H9 (cell line): ENCODE data around the gene ZNF385D. TPM values are rescaled to one million over a fixed set of nuclear protein-coding genes. Genes with fewer than 3 reads are reported as not detected.

Experiments
- DNase-seq: peaks from one replicate; pipeline ENCODE4 v3.0.0-alpha.2; 2017
- H2AFZ ChIP-seq: one replicate; pipeline ENCODE4 v1.6.1; 2013; ENCODE audit warnings: mild to moderate bottlenecking, low read length, control low read depth, moderate library complexity
- H2AK5ac ChIP-seq: 2 replicates; pipeline ENCODE4 v1.6.1; 2013; ENCODE audit warnings: low read length, control low read depth, mixed read lengths; ENCODE audit not compliant: insufficient read length
- H2BK120ac ChIP-seq: one replicate; pipeline ENCODE4 v1.6.1; 2013; ENCODE audit warnings: low read depth, mild to moderate bottlenecking, low read length, control low read depth, inconsistent platforms; ENCODE audit not compliant: poor library complexity, severe bottlenecking
- H2BK12ac ChIP-seq: 2 replicates; pipeline ENCODE4 v1.6.1; 2013; ENCODE audit warnings: low read length, control low read depth, mixed read lengths, low read depth; ENCODE audit not compliant: insufficient read length
- H2BK15ac ChIP-seq: 2 replicates; pipeline ENCODE4 v1.6.1; 2013; ENCODE audit warnings: low read depth, low read length, control low read depth
- H2BK20ac ChIP-seq: one replicate; pipeline ENCODE4 v1.6.1; 2013; ENCODE audit warnings: low read depth, mild to moderate bottlenecking, low read length, control low read depth, inconsistent platforms; ENCODE audit not compliant: poor library complexity, severe bottlenecking
- H2BK5ac ChIP-seq: 2 replicates; pipeline ENCODE4 v1.6.1; 2013; ENCODE audit warnings: low read length, control low read depth, mixed read lengths; ENCODE audit not compliant: insufficient read length
- H3K14ac ChIP-seq: 2 replicates; pipeline ENCODE4 v1.6.1; 2013; ENCODE audit warnings: low read length, control low read depth; ENCODE audit not compliant: insufficient read depth
- H3K18ac ChIP-seq: 2 replicates; pipeline ENCODE4 v1.6.1; 2013; ENCODE audit warnings: low read depth, mild to moderate bottlenecking, mixed read lengths, low read length, control low read depth; ENCODE audit not compliant: insufficient read length
- H3K23ac ChIP-seq: 2 replicates; pipeline ENCODE4 v1.6.1; 2013; ENCODE audit warnings: low read length, control low read depth, mixed read lengths, low read depth; ENCODE audit not compliant: insufficient read length
- H3K23me2 ChIP-seq: 2 replicates; pipeline ENCODE4 v1.6.1; 2013; ENCODE audit warnings: low read depth, mild to moderate bottlenecking, mixed read lengths, low read length, control low read depth; ENCODE audit not compliant: insufficient read length, poor library complexity, severe bottlenecking
- H3K27ac ChIP-seq: 2 replicates; pipeline ENCODE4 v1.5.1; 2013; ENCODE audit warnings: low read length, control low read depth, mixed read lengths, low read depth; ENCODE audit not compliant: insufficient read length
- H3K27me3 ChIP-seq: 2 replicates; pipeline ENCODE4 v1.6.1; 2013; ENCODE audit warnings: low read length, control low read depth, inconsistent platforms; ENCODE audit not compliant: insufficient read depth
- H3K4ac ChIP-seq: 2 replicates; pipeline ENCODE4 v1.6.1; 2013; ENCODE audit warnings: low read depth, mild to moderate bottlenecking, control low read depth, inconsistent platforms, low read length, moderate library complexity
- H3K4me1 ChIP-seq: 2 replicates; pipeline ENCODE4 v1.6.1; 2013; ENCODE audit warnings: low read length, control low read depth, inconsistent platforms; ENCODE audit not compliant: insufficient read depth
- H3K4me2 ChIP-seq: 2 replicates; pipeline ENCODE4 v1.6.1; 2013; ENCODE audit warnings: low read length, control low read depth, mixed read lengths; ENCODE audit not compliant: insufficient read length, insufficient read depth
- H3K56ac ChIP-seq: 2 replicates; pipeline ENCODE4 v1.6.1; 2013; ENCODE audit warnings: low read depth, mild to moderate bottlenecking, mixed read lengths, low read length, control low read depth; ENCODE audit not compliant: insufficient read length
- H3K79me1 ChIP-seq: 2 replicates; pipeline ENCODE4 v1.6.1; 2013; ENCODE audit warnings: low read depth, mild to moderate bottlenecking, moderate library complexity, low read length, control low read depth, inconsistent platforms; ENCODE audit not compliant: insufficient read depth, poor library complexity, severe bottlenecking
- H3K79me2 ChIP-seq: 2 replicates; pipeline ENCODE4 v1.6.1; 2013; ENCODE audit warnings: low read length, control low read depth, inconsistent platforms; ENCODE audit not compliant: insufficient read depth
- H3K9ac ChIP-seq: 2 replicates; pipeline ENCODE4 v1.6.1; 2013; ENCODE audit warnings: low read length, control low read depth, mixed read lengths; ENCODE audit not compliant: insufficient read length; ENCODE audit errors: extremely low read depth
- H3K9me3 ChIP-seq: one replicate; pipeline ENCODE4 v1.6.1; 2013; ENCODE audit warnings: low read depth, low read length, inconsistent platforms; ENCODE audit not compliant: control insufficient read depth
- H3T11ph ChIP-seq: one replicate; pipeline ENCODE4 v1.6.1; 2013; ENCODE audit warnings: mild to moderate bottlenecking, low read length, control low read depth, inconsistent platforms
- H4K20me1 ChIP-seq: one replicate; pipeline ENCODE4 v1.6.1; 2013; ENCODE audit not compliant: control insufficient read depth, insufficient read length, insufficient read depth
- H4K5ac ChIP-seq: 2 replicates; pipeline ENCODE4 v1.6.1; 2013; ENCODE audit warnings: low read depth, mild to moderate bottlenecking, mixed read lengths, low read length, control low read depth; ENCODE audit not compliant: insufficient read length
- H4K8ac ChIP-seq: replicated peaks from 2 replicates; pipeline ENCODE4 v1.6.1; 2013; ENCODE audit warnings: low read length, control low read depth, mixed read lengths, low read depth; ENCODE audit not compliant: insufficient read length
- H4K91ac ChIP-seq: 2 replicates; pipeline ENCODE4 v1.6.1; 2013; ENCODE audit warnings: low read depth, mild to moderate bottlenecking, moderate library complexity, mixed read lengths, low read length, control low read depth; ENCODE audit not compliant: insufficient read length
- H3K27ac Mint-ChIP-seq, 3 experiments: 2 replicates in 2 of 3; 3 replicates in 1 of 3; pipeline ENCODE4 v1.8.0; 2020 to 2021; ENCODE audit warnings: mixed read lengths in 3 of 3, mild to moderate bottlenecking in 1 of 3, moderate library complexity in 1 of 3
- H3K27me3 Mint-ChIP-seq: 2 replicates; pipeline ENCODE4 v1.8.0; 2021; ENCODE audit warnings: low read depth, mild to moderate bottlenecking, moderate library complexity, mixed read lengths
- H3K36me3 Mint-ChIP-seq, 3 experiments: 2 replicates in 2 of 3; 3 replicates in 1 of 3; pipeline ENCODE4 v1.8.0; 2020 to 2021; ENCODE audit warnings: low read depth in 3 of 3, mixed read lengths in 3 of 3; ENCODE audit not compliant: insufficient read depth in 1 of 3
- H3K4me1 Mint-ChIP-seq, 2 experiments: 2 replicates each; pipeline ENCODE4 v1.8.0; 2020; ENCODE audit warnings: mixed read lengths in 2 of 2
- H3K4me3 Mint-ChIP-seq, 2 experiments: 2 replicates in 1 of 2; 3 replicates in 1 of 2; pipeline ENCODE4 v1.8.0; 2020 to 2021; ENCODE audit warnings: mild to moderate bottlenecking in 2 of 2, mixed read lengths in 2 of 2, moderate library complexity in 1 of 2
- H3K9me3 Mint-ChIP-seq, 2 experiments: 2 replicates in 1 of 2; 3 replicates in 1 of 2; pipeline ENCODE4 v1.8.0; 2020; ENCODE audit warnings: mild to moderate bottlenecking in 2 of 2, mixed read lengths in 2 of 2, moderate library complexity in 1 of 2
- CTCF ChIP-seq: fragments of 200-600 bp; sonication (generic); conservative IDR thresholded peaks from 3 replicates; pipeline ENCODE4 v1.8.0; 2021; ENCODE audit warnings: antibody characterized with exemption, mild to moderate bottlenecking
- total RNA-seq: library from RNA; stranded (reverse); gene quantifications from 2 replicates; pipeline ENCODE4 v1.2.1, GENCODE V29; 2021

Gene ZNF385D
- total RNA-seq, 1 experiment from 2014 or later = 1.5 TPM

GRCh38 chr3:21477541-21478288 lies 273.3 kb downstream of the ZNF385D start:
- Histone ChIP-seq H3K4me2 (no peak overlapping the region), H3K79me2 (no peaks in the 10 kb centered on the region), H3K23ac (no peak overlapping the region), H3K27me3 (no peaks in the 10 kb centered on the region), H2AFZ (no peak overlapping the region), H2BK20ac (no peak overlapping the region), H2BK12ac (no peak overlapping the region), H2BK15ac (no peak overlapping the region), H3K9me3 (no peaks in the 10 kb centered on the region), H2AK5ac (no peak overlapping the region), H3K23me2 (no peaks in the 10 kb centered on the region), H2BK120ac (no peak overlapping the region), H3K56ac (no peak overlapping the region), H4K20me1 (no peaks in the 10 kb centered on the region), H2BK5ac (no peak overlapping the region), H4K5ac (no peak overlapping the region), H3T11ph (no peak overlapping the region), H3K4me1 (no peaks in the 10 kb centered on the region), H4K8ac (no peak overlapping the region), H3K4ac (no peak overlapping the region), H3K79me1 (no peaks in the 10 kb centered on the region), H3K14ac (no peak overlapping the region), H3K9ac (no peak overlapping the region), H3K18ac (no peak overlapping the region), H3K27ac (no peak overlapping the region), H4K91ac (no peak overlapping the region)
- Mint-ChIP-seq H3K4me3 (no peak overlapping the region), H3K36me3 (no peaks in the 10 kb centered on the region), H3K27ac (no peak overlapping the region), H3K4me1 (no peaks in the 10 kb centered on the region), H3K27me3 (no peaks in the 10 kb centered on the region), H3K9me3 (peaks cover 0 to 2% of the 10 kb centered on the region in 2 experiments; a peak in 2 of 5 replicates)
- TF ChIP-seq CTCF = no peak
- no peak for DNase-seq
